Measurements from ENCODE around the gene GPC3. TPM values are rescaled to one million over a fixed set of nuclear protein-coding genes. Genes with fewer than 3 reads are reported as not detected.

GPC3 gene
- total RNA-seq, 1 experiment from 2014 or later: 32.4 TPM

DNA sequence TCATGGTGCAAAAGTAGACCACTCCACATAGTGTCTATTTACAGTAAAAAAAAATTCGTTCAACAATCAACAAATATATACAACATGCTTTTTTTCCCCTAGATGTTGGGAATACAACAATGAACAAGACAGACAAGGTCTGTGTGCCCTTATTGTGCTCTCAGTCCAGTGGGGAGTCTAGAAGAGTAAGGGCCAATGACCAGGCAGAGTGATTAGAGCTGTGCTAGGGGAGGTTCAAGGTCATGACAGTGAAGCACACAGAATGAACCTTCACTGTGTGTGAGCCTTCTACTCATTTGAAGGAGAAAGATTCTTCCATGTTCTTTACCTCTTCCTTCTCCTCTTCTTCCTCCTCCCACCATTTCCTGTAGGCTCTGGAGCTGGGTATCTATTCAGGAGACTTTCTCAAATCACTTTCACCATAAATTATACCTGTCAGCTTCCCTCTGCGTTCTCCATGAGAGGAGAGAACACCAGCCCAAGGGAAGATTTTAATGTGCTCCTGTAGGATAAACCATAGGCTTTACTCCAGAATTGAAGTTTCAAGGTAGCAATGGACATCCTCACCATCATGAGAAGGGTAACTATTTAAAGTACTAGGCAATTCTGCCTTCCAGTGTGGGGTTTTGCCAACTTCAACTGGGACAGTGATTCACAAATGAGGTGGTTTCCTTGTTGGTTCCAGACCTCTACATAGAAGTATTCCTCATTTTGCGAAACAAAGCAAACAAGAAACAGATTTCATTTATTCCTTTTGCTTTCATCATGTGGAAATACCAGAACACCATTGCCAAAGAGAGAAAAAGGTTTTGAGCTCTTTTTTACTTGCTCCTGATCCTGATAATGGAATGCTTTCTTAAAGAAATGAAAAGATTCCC is 323.2 kb downstream of the GPC3 start:
- no peak for ATAC-seq
- ChIA-PET CTCF (no interaction called here), POLR2A (no interaction called here)
- TF ChIP-seq TEAD1 (CRISPR knock-in tag; IDR thresholded peaks at IDR 0.05) (no peak), ESRRA (CRISPR knock-in tag; IDR thresholded peaks at IDR 0.05; ENCODE audit: borderline replicate concordance) (no peak), CREB1 (CRISPR knock-in tag; IDR thresholded peaks at IDR 0.05) (no peak), PRRX2 (CRISPR knock-in tag; IDR thresholded peaks at IDR 0.05) (no peak), PRDM15 (CRISPR knock-in tag; IDR thresholded peaks at IDR 0.05) (no peak), PREB (CRISPR knock-in tag; IDR thresholded peaks at IDR 0.05; ENCODE audit: borderline replicate concordance) (no peak), JUN (CRISPR knock-in tag; IDR thresholded peaks at IDR 0.05) (no peak), CREM (CRISPR knock-in tag; IDR thresholded peaks at IDR 0.05) (no peak), NR1H2 (CRISPR knock-in tag; IDR thresholded peaks at IDR 0.05) (no peak), OVOL2 (CRISPR knock-in tag; IDR thresholded peaks at IDR 0.05; ENCODE audit: borderline replicate concordance) (no peak), KAT7 (CRISPR knock-in tag; IDR thresholded peaks at IDR 0.05; ENCODE audit: borderline replicate concordance) (no peak), ZNF219 (CRISPR knock-in tag; IDR thresholded peaks at IDR 0.05; ENCODE audit: borderline replicate concordance) (no peak), NR2C2 (CRISPR knock-in tag; IDR thresholded peaks at IDR 0.05) (no peak), STAT6 (CRISPR knock-in tag; conservative IDR thresholded peaks at IDR 0.05; ENCODE audit: low read depth) (no peak), IRF2 (CRISPR knock-in tag; IDR thresholded peaks at IDR 0.05; ENCODE audit: borderline replicate concordance, low read depth) (no peak), ZMAT4 (CRISPR knock-in tag; IDR thresholded peaks at IDR 0.05) (no peak), NFATC4 (CRISPR knock-in tag; IDR thresholded peaks at IDR 0.05) (no peak), TEAD4 (CRISPR knock-in tag; IDR thresholded peaks at IDR 0.05) (no peak)
- TF ChIP-seq, protein P1, sequence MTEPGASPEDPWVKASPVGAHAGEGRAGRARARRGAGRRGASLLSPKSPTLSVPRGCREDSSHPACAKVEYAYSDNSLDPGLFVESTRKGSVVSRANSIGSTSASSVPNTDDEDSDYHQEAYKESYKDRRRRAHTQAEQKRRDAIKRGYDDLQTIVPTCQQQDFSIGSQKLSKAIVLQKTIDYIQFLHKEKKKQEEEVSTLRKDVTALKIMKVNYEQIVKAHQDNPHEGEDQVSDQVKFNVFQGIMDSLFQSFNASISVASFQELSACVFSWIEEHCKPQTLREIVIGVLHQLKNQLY (CRISPR knock-in tag; IDR thresholded peaks at IDR 0.05): no peak
- TF ChIP-seq, protein P2, sequence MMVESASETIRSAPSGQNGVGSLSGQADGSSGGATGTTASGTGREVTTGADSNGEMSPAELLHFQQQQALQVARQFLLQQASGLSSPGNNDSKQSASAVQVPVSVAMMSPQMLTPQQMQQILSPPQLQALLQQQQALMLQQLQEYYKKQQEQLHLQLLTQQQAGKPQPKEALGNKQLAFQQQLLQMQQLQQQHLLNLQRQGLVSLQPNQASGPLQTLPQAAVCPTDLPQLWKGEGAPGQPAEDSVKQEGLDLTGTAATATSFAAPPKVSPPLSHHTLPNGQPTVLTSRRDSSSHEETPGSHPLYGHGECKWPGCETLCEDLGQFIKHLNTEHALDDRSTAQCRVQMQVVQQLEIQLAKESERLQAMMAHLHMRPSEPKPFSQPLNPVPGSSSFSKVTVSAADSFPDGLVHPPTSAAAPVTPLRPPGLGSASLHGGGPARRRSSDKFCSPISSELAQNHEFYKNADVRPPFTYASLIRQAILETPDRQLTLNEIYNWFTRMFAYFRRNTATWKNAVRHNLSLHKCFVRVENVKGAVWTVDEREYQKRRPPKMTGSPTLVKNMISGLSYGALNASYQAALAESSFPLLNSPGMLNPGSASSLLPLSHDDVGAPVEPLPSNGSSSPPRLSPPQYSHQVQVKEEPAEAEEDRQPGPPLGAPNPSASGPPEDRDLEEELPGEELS (CRISPR knock-in tag; IDR thresholded peaks at IDR 0.05): no peak
- Mint-ChIP-seq H3K9me3 (no peaks in the 10 kb centered on the region), H3K36me3 (peaks cover 2% of the 10 kb centered on the region; the same call in 1 of the 2 replicates), H3K4me3 (no peak overlapping the region), H3K4me1 (peaks cover 35% of the 10 kb centered on the region), H3K27me3 (ENCODE audit: low read depth) (no peaks in the 10 kb centered on the region), H3K27ac (no peak overlapping the region)
- DNase-seq (ENCODE audit: low spot score): no peak
